HG03342 (cell line): Measurements from ENCODE around the gene WDR74.
A peak's percentile ranks its signal among the peaks of the same experiment; 100 is the strongest.

Experiments
- ATAC-seq: cut with Tn5 transposase; IDR thresholded peaks from one replicate; pipeline ENCODE4 v1.9.1; 2021; ENCODE audit warnings: mild to moderate bottlenecking, moderate library complexity; ENCODE audit not compliant: unreplicated experiment

WDR74 gene

DNA sequence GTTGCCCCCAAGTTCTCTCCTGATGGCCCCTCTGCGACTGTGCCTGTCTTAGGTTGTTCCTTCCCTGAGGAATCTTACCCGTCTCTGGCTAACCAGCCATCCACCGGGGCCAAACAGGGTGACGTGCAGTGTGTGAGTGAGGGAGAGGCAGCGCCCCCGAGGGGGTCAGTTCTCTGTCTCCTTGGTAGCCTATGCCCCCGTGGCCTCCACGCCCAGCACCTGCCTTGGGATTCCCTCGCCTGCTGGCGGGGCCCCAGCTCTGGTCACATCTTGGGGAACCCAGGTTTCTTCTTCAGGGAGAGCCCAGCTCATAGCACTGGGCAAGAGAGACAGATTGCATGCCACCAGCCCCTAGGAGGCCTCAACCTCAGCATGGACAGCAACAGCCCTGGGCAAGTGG lies 39.9 kb downstream of the WDR74 start:
- ATAC-seq = no peak

DNA sequence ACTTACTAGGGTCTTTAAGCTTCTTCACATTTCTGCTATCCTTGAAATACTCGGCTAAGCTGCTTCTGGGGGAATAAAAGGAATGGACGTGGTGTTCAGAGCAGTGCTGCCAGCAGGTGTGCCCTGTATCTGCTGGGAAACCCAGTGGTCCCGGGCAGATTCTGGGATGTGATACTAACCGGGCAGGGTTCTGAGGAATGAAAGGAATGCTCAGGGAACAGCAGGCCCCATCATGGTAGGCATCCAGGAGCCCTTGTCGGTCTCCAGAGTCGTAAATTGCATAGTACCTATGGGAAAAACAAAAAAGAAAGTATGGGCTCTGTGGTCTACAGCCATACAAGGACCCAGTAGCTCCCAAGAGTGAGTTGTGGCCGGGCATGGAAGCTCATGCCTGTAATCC lies 43.1 kb downstream of the WDR74 start:
- no peak for ATAC-seq

GRCh38 chr11:62794201-62794775 lies 45.1 kb downstream of the WDR74 start:
- no peak for ATAC-seq

DNA sequence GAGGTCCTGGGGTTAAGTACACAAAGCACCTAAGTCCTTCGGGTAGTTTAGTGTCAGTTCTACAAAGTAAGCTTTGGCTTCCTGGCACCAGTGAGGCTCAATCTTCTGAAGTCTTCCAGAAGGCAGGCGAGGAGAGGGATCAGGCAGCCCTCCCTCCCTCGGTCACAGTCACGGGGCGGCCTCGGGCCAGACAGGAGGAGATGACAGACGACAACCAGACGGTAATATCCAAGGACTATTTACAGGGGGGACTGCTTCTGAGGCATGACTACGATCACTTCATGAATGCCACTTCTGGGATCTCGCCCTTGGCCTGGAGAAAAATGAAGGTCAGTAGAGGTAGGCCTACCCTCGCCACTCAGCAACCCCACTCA lies 47.2 kb downstream of the WDR74 start:
- peak; percentile 5 for ATAC-seq

DNA sequence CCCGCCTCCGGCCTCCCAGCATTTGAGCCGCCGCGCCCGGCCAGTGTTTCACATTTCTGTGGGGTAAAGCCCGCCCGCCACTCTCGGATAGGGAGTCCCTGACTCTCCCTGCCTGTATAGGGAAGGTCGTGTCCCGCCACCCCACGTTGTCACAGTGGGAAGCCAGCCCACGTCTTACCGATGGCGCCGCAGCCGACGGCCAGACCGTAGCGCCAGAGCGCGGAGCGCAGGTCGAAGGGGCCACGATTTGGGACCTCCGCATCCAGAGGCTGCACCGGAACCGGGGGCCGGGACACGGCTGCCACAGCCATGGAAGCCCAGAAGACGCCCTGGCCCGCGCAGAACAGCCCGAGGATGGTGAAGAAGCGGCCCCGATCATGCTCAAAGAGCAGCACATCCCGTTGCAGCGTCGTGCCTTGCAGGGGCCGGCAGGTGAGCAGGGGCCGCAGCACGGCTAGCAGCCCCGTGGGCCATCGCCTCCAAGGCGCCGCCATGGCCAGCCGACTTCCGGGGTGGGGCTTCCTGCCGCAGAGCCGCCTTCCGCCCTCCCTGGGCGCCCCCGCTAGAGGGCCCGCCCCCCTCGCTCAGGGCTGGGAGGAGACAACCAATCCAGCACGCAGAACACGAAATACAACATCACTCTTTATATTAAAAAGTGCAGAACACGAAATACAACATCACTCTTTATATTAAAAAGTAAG lies 47.7 kb downstream of the WDR74 start, which contains the start of gene TMEM223:
Gene TMEM223 (minus strand): TSS at position 506 of the 701 bp plus-strand sequence. CDS start 12 bp downstream, at position 494.
- ATAC-seq = peak; percentile 60

DNA sequence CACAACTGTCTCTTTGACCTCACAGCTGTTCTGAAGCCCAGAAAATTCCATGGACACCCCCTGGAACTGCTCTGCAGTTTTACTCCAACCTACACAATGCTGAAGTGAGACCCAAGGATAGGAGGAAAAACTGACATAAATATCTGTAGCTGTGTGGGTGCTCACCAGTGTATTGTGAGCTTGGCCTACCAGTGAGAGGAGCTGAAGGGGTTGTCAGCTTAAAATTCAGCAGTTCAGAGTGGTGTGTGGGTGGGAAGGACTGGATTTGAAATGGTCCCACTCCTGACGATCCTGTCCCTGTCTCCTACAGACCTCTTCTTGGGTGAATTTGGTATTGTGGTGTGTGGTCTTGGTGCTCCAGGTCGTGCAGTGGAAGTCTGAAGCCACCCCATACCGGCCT lies 49.8 kb downstream of the WDR74 start:
- ATAC-seq = no peak

DNA sequence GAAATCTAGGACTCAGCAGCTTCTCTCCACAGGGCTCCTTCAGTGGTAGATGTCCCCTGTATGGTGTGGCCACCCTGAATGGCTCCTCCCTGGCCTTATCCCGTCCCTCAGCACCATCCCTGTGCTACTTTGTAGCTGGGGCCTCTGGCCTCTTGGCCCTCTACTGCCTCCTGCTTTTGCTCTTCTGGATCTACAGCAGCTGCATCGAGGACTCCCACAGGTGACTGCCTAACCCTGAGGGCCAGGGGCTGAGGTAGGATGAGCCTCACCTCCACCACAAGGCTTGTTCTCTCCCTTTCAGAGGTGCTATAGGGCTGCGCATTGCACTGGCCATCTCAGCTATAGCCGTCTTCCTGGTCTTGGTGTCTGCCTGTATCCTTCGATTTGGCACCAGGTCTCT lies 50.4 kb downstream of the WDR74 start:
- no peak for ATAC-seq

- peak; percentile 69 for ATAC-seq
These were observed 52.2 kb downstream of the WDR74 start, which contains the start of gene TMEM179B for GRCh38 chr11:62787005-62787759. TMEM179B (plus strand) TSS chr11:62787402; CDS start chr11:62787432, 30 bp downstream.

- ATAC-seq = peak; percentile 57
These were observed 52.9 kb downstream of the WDR74 start for GRCh38 chr11:62786318-62787004.
